Left kidney (tissue), 2 donors: Measurements from ENCODE around the gene SH3TC1. TPM values are rescaled to one million over a fixed set of nuclear protein-coding genes. Genes with fewer than 3 reads are reported as not detected.

Source experiments
- DNase-seq: peaks from one replicate; pipeline ENCODE4 v3.0.0-alpha.2; 2013
- polyA plus RNA-seq: library from polyadenylated mRNA; unstranded; fragments of 120-200 nt; gene quantifications from one replicate; pipeline ENCODE4 v1.2.1, GENCODE V29; 2013; ENCODE audit not compliant: insufficient read length

The SH3TC1 gene
- polyA plus RNA-seq, 1 donor: 20.0 TPM

DNA sequence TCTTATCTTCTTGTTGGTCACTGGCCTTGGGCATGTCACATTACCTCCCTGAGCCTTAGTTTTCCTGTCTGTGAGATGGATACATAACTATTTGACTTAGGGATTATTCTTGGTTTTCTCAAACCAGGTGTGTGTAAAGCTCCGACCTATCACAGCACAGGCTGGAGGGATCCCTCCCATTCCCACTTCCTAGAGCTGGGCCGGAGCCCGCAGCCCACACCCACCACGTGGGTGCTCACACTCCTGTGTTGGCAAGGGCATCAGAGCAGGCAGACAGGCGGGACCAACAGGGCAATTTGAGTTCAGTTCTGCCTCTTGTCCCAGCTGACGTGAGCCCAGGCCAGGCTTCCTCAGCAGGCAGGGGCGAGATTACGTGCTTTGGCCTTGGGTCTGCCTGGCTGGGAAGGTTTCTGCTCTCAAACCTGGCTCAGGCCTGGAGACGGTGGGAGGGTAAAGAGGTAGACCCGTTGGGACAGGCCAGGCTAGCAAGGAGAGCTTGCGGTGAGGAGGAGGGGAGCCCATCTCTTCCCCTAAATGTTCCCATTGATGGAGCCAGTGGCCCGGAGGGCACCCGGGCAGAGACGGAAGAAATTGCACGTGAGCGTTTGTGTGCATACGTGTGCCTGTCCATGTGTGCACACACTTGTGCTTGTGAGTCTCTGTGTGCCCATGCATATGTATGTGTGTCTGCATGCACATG lies 734 bp upstream of the SH3TC1 start:
- no peak for DNase-seq

DNA sequence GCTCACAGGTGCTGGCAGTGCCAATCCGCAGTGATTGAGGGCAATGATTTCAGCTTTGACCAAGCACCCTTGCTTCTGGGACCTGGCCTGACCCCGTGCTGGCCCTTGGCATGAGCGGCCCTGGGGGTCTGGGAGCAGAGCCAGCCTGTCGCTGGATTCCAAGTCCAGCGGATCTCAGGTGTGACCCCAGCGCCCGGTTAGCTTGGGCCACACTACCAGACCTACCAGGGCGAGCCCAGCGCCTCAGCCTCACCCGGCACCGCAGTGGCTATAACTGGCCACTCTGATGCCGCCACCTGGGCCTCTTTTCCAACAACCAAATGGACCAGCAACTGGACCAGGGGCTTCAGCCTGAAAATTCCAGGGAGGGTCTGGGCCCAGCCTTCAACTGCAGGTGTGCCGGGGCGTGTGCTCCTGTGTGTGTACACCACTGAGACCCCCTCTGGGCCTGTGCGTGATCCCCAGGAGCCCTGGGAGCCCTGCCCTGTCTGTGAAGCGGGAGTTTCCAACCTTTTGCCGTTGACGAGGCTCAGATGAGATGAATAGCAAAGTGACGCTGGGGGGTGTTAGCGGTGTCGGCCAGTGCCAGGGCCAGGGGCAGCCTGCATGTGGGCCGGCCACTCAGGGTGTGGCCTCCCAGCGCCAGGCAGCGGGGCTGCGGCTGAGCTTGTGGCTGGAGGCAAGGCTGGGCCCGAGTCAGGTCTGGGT lies 658 bp downstream of the SH3TC1 start:
- no peak for DNase-seq

DNA sequence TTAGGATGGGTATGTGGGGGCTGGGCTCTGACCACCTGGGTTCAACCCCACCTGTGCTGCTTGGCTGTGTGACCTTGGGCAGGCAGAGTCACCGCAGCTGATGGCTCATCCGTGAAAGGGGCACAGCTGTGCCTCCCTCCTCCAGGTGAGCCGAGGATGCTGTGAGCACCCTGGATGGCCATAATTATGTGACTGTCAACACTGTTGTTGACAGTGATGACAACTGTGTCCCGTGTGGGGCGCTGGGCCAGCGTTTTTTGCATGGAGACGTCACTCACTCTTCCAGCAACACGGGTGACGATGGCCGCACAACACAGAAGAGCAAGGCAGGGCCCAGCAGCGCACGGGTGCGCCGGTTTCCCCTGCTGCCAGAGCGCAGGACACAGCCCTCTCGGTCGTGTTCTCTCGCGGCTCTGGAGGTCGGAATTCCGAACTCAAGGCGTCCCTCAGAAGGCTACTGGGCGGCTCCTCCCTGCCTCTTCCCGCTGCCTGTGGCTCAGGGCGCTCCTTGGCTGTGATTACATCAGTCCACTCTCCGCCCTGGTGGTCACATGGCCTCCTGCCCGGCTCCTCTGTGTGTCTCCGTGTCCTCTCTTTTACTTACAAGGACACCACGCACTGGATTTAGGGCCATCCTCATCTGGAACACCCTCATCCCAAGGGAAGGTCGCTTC lies 1.3 kb downstream of the SH3TC1 start:
- no peak for DNase-seq

DNA sequence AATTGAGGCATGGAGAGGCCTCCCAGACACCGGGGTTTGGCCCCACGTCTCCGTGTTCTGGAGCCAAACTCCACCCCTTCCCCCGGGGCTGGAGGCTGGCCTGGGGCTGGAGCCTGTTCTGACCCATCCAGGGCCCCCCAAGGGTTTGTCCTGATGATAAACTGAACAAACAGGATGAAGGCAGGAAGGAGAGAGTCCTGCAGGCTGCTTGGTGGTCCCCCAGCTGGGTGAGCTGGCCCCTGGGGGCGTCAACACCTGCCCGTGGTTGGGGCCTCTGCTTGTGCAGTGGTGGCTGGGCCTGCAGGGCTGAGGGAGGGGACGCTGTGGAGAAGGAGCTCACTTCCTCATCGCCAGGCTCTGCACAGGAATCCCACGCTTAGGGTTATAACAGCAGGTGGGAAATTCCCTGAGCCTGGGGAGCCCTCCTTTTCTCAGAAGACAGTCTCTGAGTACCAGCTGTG lies 2.3 kb downstream of the SH3TC1 start:
- no peak for DNase-seq

GRCh38 chr4:8202108-8203051 lies 3.3 kb downstream of the SH3TC1 start:
- DNase-seq: no peak

- no peak for DNase-seq
Observed at GRCh38 chr4:8203052-8203401, 3.9 kb downstream of the SH3TC1 start.

DNA sequence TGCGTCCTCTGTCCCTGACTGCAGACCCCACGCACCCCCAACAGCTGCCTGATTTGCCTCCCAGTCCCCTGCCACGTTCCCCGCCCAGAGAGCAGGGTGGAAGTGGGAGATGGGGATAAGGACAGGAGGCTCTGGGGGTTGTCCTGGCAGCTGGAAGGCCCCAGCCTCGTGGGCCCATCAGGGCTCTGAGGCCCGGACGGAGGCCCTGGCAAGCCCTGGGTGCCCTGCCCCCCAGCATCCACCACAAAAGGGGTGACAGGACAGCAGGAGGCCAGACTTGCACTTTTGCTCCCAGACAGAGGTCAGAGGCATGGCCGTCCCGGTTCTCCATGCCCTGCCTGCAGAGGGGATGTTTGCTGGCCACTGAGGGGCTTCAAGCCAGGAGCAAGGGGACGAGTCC lies 4.7 kb downstream of the SH3TC1 start:
- DNase-seq: no peak

DNA sequence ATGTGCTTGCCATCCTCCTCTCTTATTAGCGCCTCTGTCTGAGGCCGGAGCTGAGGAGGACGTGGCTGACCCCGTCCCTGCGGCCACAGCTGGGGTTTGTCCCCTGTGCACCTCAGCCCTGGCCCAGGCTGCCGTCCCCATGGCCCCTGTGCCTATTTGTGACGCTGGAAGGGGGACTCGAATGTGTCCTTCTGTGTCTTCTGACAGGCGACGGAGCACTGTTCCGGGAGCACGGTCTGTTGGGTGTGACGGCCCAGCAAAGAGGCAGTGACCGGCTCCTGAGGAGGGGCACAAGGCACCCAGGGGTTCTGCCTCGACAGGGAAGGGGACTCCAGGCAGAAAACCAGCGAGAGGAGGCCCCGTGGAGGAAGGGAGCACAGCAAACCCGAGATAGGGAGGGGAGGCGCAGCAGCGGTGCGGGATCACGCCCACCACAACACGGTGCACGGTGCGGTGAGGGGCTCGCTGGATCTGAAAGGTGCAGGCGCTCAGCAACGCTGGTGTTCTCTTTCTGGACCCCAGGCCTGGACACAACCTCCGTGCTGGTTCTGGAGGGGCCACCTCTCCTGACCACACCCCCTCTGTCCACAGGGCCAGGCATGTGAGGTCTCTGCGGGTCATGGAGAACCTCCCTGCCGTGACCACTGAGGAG lies 5.6 kb downstream of the SH3TC1 start:
- DNase-seq: no peak

DNA sequence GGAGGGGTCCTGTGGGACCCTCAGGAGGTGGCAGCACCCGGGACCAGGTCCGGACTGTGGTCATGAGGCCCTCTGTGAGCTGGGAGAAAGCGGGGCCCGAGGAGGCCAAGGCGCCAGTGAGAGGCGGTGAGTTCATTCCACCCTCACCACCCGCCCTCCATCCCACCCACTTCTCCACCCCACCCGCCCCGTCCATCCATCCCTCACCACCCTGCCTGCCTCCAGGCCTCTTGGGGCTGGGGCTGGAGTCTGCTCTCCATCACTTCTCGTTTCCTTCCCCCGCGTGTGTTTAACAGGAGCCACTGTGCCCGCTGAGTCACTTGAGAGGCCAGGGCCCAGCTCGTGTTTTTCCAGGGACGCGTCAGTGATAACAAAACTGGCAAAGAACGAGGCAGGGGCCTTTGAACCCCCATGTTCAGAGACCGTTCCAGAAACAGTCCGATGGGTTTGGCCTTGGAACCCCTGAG lies 6.2 kb downstream of the SH3TC1 start:
- DNase-seq: no peak

- DNase-seq: no peak
Observed at GRCh38 chr4:8205749-8206611, 6.9 kb downstream of the SH3TC1 start.

GRCh38 chr4:8207314-8207713 lies 8.2 kb downstream of the SH3TC1 start:
- no peak for DNase-seq

GRCh38 chr4:8208565-8208964 lies 9.5 kb downstream of the SH3TC1 start:
- DNase-seq: no peak

DNA sequence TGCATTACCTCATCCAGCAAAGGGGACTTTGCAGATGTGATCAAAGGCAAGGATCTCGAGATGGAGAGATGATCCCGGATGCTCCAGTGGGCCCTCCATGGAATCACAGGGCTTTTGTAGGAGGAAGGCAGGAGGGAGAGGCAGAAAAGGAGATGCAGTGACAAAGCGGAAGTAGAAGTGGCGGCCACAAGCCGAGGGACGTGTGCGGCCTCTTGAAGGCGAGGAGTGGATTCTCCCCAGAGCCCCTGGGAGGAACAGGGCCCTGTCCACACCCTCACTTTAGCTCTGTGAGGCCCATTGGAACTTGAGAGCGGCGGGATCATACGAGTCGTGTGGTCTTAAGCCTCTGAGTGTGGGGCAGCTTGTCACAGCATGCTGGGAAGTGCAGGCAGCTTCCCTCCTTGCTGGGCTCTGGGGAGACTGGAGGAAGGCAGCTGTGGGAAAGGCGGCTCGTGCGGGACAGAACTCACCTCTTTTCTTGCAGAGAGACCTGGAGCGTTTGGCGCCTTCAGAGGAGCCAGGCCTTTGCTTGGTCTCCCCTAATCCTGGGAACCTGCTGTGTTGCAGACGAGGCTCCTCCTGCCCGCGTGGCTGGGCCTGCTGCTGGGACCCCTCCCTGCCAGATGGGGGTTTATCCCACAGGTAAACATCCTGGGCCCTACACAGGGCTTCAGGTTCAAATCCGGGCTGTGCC lies 10.2 kb downstream of the SH3TC1 start:
- no peak for DNase-seq

DNA sequence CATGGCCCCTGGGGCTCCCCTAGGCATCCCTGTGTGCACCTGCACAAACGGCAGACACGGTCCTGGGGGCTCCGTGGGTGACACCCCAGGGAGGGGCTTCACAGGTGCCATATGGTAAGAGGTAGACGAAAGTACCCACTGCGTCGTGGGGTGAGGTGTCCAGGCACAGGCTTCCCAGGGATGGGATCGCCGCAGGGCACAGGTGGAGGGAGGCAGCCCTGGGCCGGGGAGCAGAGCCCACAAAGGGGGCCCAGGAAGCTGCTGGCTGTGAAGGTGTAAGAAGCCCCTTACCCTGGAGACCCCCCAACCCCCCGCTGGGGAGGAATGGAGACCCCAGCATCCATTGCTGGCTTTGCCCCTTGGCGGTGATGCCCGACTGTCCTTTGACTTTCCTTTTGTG lies 10.9 kb downstream of the SH3TC1 start:
- DNase-seq: no peak

DNA sequence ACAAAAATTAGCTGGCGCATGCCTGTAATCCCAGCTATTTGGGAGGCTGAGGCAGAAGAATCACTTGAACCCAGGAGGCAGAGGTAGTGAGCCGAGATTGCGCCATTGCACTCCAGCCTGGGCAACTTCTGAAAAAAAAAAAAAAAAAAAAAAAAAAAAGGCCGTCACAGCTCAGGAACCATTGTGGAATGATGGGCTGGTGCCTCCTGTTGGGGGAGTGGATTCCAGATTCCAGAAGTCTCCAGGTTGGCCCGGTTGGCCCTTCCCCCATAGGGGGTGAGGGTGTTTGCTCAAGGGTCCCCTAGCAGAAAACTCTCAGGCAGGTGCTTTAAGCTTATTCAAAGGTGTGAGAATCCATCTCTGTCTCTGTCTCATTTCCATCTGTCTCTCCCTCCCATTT lies 11.5 kb downstream of the SH3TC1 start:
- no peak for DNase-seq

DNA sequence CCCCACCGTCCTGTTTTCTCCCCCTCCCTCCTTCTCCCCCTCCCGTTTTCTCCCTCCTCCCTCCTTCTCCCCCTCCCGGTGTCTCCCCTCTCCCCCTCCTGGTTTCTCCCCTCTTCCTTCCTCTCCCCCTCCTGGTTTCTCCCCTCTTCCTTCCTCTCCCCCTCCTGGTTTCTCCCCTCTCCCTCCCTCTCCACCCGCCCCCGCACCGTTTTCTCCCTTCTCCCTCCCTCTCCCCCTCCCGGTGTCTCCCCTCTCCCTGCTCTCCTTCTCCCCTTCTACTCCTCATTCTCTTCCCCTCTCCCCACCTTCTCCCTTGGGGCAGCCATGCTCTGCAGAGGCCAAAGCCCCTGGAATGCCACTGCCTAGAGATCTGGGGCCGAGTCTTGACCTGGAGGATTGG lies 12.2 kb downstream of the SH3TC1 start:
- DNase-seq: no peak

DNA sequence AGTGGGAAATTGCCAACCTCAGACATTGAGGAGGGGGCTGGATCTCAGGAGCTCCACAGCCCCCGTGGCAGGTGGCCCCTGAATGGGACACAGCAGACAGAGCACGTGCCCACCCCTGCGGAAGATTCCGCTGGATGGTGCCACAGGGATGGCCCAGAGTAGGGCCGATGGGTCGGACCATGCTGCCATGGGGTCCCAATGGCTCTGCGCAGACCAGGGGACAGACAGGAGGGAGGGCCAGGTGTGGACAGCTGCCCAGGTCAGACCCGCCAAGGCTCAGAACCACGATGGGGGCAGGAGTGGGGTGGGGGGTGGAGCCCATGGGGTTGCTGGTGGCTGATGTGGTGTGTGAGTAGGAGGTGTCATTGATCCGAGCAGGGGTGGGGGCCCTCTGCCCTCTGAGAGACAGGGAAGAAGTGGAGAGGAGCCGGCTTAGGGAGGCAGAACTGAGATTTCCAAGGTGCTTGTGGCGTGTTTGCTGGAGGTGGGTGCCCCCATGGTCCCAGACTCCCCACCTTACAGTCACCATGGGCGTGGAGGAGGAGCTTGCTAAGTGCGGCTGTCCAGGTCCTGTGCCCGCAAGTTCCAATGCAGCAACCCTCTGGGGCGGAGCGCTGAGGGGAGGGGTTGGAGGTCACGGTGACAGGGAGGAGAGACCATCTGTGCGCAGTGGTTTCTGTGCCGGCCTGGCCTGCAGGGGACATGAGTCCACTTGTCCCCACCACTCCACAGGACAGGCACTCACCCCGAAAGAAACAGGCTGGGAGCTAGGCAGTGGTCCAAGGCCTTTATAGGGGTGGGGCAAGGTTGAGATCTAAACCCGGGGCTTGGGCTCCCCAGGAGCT lies 12.9 kb downstream of the SH3TC1 start:
- no peak for DNase-seq

DNA sequence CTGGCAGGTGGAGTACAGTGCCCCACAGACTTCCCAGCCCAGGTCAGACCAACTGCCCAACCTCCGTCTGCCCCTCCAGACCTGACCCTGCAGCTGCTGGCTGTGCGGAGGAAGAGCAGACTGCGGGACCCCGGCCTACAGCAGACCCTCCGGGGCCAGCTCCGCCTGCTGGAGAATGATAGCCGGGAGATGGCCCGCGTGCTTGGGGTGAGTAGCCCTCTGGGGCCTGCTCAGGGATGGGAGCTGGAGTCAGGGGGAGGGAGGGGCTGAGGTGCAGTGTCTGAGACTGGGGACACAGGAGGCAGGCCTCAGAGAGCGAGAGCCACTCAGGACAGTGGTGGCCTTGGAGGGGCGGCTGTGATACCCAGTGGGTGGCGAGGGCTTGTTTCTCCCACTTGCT lies 13.5 kb downstream of the SH3TC1 start:
- DNase-seq: no peak

- DNase-seq: no peak
Observed at GRCh38 chr4:8213121-8213520, 14.0 kb downstream of the SH3TC1 start.
